ENCODE measurements around the gene PNPLA8.

DNA sequence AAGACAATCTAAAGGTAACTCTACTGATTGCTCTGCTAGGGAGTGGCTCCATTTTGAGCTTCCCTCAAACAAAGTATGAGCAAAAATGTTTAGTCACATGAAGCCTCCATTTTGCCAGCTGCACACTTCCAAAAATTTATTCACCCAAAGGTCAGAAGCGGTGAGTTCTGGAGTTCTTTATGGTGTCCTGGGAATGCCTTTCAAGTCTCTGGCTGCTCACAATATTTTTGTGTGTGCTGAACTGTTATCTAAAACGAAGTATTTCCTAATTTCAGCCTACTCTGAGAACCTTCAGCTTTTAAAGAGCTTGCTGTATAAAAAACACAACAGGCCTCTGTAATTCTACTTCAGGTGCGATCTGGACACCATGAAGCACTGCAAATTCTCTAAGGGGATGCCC is 85.3 kb downstream of the PNPLA8 start:
- TF ChIP-seq, protein P1, sequence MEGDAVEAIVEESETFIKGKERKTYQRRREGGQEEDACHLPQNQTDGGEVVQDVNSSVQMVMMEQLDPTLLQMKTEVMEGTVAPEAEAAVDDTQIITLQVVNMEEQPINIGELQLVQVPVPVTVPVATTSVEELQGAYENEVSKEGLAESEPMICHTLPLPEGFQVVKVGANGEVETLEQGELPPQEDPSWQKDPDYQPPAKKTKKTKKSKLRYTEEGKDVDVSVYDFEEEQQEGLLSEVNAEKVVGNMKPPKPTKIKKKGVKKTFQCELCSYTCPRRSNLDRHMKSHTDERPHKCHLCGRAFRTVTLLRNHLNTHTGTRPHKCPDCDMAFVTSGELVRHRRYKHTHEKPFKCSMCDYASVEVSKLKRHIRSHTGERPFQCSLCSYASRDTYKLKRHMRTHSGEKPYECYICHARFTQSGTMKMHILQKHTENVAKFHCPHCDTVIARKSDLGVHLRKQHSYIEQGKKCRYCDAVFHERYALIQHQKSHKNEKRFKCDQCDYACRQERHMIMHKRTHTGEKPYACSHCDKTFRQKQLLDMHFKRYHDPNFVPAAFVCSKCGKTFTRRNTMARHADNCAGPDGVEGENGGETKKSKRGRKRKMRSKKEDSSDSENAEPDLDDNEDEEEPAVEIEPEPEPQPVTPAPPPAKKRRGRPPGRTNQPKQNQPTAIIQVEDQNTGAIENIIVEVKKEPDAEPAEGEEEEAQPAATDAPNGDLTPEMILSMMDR (IDR thresholded peaks at IDR 0.05) = no peak
- TF ChIP-seq EZH2 (IDR thresholded peaks at IDR 0.05) (no peak), EZH2phosphoT487 (IDR thresholded peaks at IDR 0.05) (no peak)

All from neural progenitor cell (in vitro differentiated cells).